HepG2 (cell line): Measurements from ENCODE around the gene ADGRG1. TPM values are rescaled to one million over a fixed set of nuclear protein-coding genes. Genes with fewer than 3 reads are reported as not detected.

Source experiments
- HDAC2 ChIP-seq: sonication (generic); formaldehyde crosslinking; IDR thresholded peaks from 2 replicates; pipeline ENCODE4 v1.4.0; 2020; ENCODE audit warnings: missing genetic modification reagents
- IRF2 ChIP-seq: IDR thresholded peaks from 2 replicates; pipeline ENCODE4 v1.6.1; 2018; ENCODE audit warnings: missing genetic modification reagents, missing compliant biosample characterization
- MED1 ChIP-seq: sonication (generic); formaldehyde crosslinking; IDR thresholded peaks from 2 replicates; pipeline ENCODE4 v1.4.0; 2020; ENCODE audit warnings: missing genetic modification reagents
- NCOA2 ChIP-seq: sonication (generic); formaldehyde crosslinking; IDR thresholded peaks from 2 replicates; pipeline ENCODE4 v1.8.0; 2022; ENCODE audit warnings: inconsistent platforms
- XRCC5 ChIP-seq: fragments of 200-400 bp; formaldehyde crosslinking; optimal IDR thresholded peaks from 2 replicates; pipeline ENCODE3; 2017; ENCODE audit warnings: mild to moderate bottlenecking, low read length
- ZNF331 ChIP-seq: sonication (generic); formaldehyde crosslinking; IDR thresholded peaks from 2 replicates; pipeline ENCODE4 v1.4.0; 2020; ENCODE audit warnings: missing genetic modification reagents
- ZNF547 ChIP-seq: sonication (generic); formaldehyde crosslinking; IDR thresholded peaks from 2 replicates; pipeline ENCODE4 v1.5.1; 2020; ENCODE audit warnings: mild to moderate bottlenecking, missing genetic modification reagents
- ZNF629 ChIP-seq: sonication (generic); formaldehyde crosslinking; conservative IDR thresholded peaks from 2 replicates; pipeline ENCODE4 v1.5.0; 2020; ENCODE audit warnings: missing genetic modification reagents
- ZNF792 ChIP-seq: IDR thresholded peaks from 2 replicates; pipeline ENCODE4 v1.6.1; 2016
- polyA plus RNA-seq, 8 experiments: library from polyadenylated mRNA; depleted of rRNA in 3 of 8; stranded (reverse) in 7 of 8; unstranded in 1 of 8; fragments of >200 nt; fragmentation: Illumina TruSeq in 4 of 8; extraction: Trizol in 4 of 8; gene quantifications; 2 replicates each; pipeline versions ENCODE4 v1.2.1 to v1.2.3, GENCODE V29; 2011 to 2016; ENCODE audit warnings: low read depth in 4 of 8, missing spikeins in 1 of 8, mixed read lengths in 1 of 8; ENCODE audit not compliant: insufficient read depth in 1 of 8
- total RNA-seq, 5 experiments: library from RNA; depleted of rRNA; stranded (reverse); fragments of >200 nt; fragmentation: Illumina TruSeq; extraction: Trizol; gene quantifications; 2 replicates each; pipeline ENCODE4 v1.2.3, GENCODE V29; 2016; ENCODE audit warnings: low read depth in 1 of 5
- TF ChIP-seq, protein P1 (sequence below): sonication (generic); formaldehyde crosslinking; IDR thresholded peaks from 2 replicates; pipeline ENCODE4 v1.4.0; 2020; ENCODE audit warnings: missing genetic modification reagents, borderline replicate concordance
- TF ChIP-seq, protein P2 (sequence below): IDR thresholded peaks from 2 replicates; pipeline ENCODE4 v1.6.1; 2016; ENCODE audit warnings: missing compliant biosample characterization, missing genetic modification reagents, borderline replicate concordance
- TF ChIP-seq, protein P3 (sequence below): sonication (generic); formaldehyde crosslinking; IDR thresholded peaks from 2 replicates; pipeline ENCODE4 v1.5.1; 2020; ENCODE audit warnings: missing genetic modification reagents, mild to moderate bottlenecking, borderline replicate concordance

ADGRG1 gene
- total and polyA plus RNA-seq, 2 of the 13 experiments (the other 11 are each of a cell fraction or from before 2014, with no cell fraction given): 2.7 to 5.9 TPM

DNA sequence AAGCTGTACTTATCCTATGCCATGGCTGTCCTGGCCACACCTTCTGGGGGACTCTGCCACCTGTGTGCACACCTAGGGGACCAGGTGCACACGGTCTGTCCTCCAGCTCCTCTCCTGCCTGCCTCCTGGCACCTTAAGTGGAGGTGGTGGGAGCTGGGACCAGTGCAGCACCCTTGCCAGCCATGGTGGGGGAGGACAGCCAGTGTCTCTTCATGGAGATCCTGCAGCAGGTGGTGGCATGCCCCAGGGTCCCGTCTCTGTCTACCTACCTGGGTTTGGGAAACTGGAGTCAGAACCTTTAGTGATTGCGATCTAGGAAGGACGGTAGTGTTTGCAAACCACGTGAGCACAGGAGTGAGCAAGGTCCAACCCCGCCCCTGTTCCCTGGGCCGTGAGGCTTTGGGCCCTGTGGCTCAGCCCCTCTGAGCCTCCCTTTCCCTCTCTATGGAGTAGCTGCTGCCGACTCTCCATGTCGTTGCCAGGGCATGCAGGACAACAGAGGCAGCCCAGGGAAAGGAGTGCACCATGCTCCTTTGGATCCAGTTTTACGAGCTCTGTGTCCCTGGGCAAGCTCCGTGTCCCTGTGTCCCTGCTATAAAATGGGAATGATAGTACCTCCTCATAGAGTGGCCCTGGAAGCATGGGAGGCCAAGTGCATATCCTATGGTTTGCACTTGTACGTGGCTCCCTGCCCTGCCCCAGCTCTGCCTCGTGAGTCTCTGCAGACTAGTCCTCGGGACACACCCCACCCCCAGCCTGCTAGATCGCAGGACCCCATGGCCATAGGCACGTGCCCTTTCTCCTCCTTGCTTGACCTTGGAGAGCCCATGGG is 7.1 kb downstream of the ADGRG1 start (continued):
- TF ChIP-seq, protein P1, sequence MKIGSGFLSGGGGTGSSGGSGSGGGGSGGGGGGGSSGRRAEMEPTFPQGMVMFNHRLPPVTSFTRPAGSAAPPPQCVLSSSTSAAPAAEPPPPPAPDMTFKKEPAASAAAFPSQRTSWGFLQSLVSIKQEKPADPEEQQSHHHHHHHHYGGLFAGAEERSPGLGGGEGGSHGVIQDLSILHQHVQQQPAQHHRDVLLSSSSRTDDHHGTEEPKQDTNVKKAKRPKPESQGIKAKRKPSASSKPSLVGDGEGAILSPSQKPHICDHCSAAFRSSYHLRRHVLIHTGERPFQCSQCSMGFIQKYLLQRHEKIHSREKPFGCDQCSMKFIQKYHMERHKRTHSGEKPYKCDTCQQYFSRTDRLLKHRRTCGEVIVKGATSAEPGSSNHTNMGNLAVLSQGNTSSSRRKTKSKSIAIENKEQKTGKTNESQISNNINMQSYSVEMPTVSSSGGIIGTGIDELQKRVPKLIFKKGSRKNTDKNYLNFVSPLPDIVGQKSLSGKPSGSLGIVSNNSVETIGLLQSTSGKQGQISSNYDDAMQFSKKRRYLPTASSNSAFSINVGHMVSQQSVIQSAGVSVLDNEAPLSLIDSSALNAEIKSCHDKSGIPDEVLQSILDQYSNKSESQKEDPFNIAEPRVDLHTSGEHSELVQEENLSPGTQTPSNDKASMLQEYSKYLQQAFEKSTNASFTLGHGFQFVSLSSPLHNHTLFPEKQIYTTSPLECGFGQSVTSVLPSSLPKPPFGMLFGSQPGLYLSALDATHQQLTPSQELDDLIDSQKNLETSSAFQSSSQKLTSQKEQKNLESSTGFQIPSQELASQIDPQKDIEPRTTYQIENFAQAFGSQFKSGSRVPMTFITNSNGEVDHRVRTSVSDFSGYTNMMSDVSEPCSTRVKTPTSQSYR (CRISPR knock-in tag): 0 out of 2 replicates have a peak, but pooled peaks have one; percentile 32
- TF ChIP-seq IRF2: peak; percentile 25; the same call in 1 of the 2 replicates
- peak; percentile 62; the same call in 1 of the 2 replicates for TF ChIP-seq HDAC2 (CRISPR knock-in tag)
- TF ChIP-seq ZNF331 (CRISPR knock-in tag): peak; percentile 81
- TF ChIP-seq ZNF629 (CRISPR knock-in tag): no peak
- peak; percentile 89 for TF ChIP-seq XRCC5
- no peak for TF ChIP-seq MED1 (CRISPR knock-in tag)
- TF ChIP-seq, protein P2, sequence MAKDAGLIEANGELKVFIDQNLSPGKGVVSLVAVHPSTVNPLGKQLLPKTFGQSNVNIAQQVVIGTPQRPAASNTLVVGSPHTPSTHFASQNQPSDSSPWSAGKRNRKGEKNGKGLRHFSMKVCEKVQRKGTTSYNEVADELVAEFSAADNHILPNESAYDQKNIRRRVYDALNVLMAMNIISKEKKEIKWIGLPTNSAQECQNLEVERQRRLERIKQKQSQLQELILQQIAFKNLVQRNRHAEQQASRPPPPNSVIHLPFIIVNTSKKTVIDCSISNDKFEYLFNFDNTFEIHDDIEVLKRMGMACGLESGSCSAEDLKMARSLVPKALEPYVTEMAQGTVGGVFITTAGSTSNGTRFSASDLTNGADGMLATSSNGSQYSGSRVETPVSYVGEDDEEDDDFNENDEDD (CRISPR knock-in tag): peak; percentile 45; the same call in 1 of the 2 replicates
- TF ChIP-seq ZNF547 (CRISPR knock-in tag): peak; percentile 82; the same call in 1 of the 2 replicates
- peak; percentile 63 for TF ChIP-seq NCOA2
- TF ChIP-seq, protein P3, sequence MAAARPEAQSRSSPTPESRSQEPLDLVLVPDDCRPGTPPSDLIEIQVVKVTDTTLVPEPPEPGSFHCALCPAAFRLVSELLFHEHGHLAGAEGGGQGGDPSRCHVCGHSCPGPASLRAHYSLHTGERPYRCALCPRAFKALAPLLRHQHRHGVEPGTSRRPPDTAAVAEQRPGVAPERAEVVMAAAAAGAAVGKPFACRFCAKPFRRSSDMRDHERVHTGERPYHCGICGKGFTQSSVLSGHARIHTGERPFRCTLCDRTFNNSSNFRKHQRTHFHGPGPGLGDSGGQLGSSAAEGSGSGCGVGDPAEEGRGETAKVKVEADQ (CRISPR knock-in tag): 0 out of 2 replicates have a peak, but pooled peaks have one; percentile 11
- TF ChIP-seq ZNF792 (CRISPR knock-in tag): peak; percentile 66; the same call in 1 of the 2 replicates
